SK-N-SH treated with all-trans-retinoic acid at 6 μM for 48 hours (cell line): Measurements from ENCODE around the gene PACSIN2.
"Not testable (repeated sequence)": the region's sequence is repeated elsewhere in the genome, so short reads cannot be mapped to it uniquely, and the experiment has no call there.

Experiments used
- ARNTL ChIP-seq: fragments of 450-650 bp; formaldehyde crosslinking; IDR thresholded peaks from 2 replicates; pipeline ENCODE4 v1.5.0; 2020; ENCODE audit warnings: low read depth, mild to moderate bottlenecking, moderate library complexity, borderline replicate concordance
- BACH2 ChIP-seq: fragments of 250-450 bp; sonication (Bioruptor Pico); IDR thresholded peaks from 2 replicates; pipeline ENCODE4 v1.9.0; 2021; ENCODE audit warnings: mild to moderate bottlenecking, borderline replicate concordance
- CREB5 ChIP-seq: fragments of 250-450 bp; sonication (Bioruptor Pico); IDR thresholded peaks from 2 replicates; pipeline ENCODE4 v1.5.1; 2020; ENCODE audit warnings: low read depth, mild to moderate bottlenecking, moderate library complexity
- TSHZ2 ChIP-seq: fragments of 250-450 bp; sonication (Bioruptor Pico); IDR thresholded peaks from 2 replicates; pipeline ENCODE4 v1.5.0; 2020; ENCODE audit warnings: mild to moderate bottlenecking, moderate library complexity
- TF ChIP-seq, protein P1 (sequence below): fragments of 250-450 bp; sonication (Bioruptor Pico); IDR thresholded peaks from 2 replicates; pipeline ENCODE4 v1.5.1; 2021; ENCODE audit warnings: mild to moderate bottlenecking, moderate library complexity
- TF ChIP-seq, protein P2 (sequence below): fragments of 250-450 bp; sonication (Bioruptor Pico); IDR thresholded peaks from 2 replicates; pipeline ENCODE4 v1.8.0; 2020; ENCODE audit warnings: mild to moderate bottlenecking, moderate library complexity, borderline replicate concordance

DNA sequence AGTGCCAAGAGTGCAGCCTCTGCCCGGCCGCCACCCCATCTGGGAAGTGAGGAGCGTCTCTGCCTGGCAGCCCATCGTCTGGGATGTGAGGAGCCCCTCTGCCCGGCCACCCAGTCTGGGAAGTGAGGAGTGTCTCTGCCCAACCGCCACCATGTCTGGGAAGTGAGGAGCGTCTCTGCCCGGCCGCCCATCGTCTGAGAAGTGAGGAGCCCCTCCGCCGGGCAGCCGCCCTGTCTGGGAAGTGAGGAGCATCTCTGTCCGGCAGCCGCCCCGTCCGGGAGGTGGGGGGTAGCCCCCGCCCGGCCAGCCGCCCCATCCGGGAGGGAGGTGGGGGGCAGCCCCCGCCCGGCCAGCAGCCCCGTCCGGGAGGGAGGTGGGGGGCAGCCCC lies 43.5 kb downstream of the PACSIN2 start:
- TF ChIP-seq, protein P1, sequence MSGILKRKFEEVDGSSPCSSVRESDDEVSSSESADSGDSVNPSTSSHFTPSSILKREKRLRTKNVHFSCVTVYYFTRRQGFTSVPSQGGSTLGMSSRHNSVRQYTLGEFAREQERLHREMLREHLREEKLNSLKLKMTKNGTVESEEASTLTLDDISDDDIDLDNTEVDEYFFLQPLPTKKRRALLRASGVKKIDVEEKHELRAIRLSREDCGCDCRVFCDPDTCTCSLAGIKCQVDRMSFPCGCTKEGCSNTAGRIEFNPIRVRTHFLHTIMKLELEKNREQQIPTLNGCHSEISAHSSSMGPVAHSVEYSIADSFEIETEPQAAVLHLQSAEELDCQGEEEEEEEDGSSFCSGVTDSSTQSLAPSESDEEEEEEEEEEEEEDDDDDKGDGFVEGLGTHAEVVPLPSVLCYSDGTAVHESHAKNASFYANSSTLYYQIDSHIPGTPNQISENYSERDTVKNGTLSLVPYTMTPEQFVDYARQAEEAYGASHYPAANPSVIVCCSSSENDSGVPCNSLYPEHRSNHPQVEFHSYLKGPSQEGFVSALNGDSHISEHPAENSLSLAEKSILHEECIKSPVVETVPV = not testable (repeated sequence)
- TF ChIP-seq TSHZ2; CREB5; BACH2 (CRISPR knock-in tag); ARNTL (CRISPR knock-in tag): not testable (repeated sequence)
- TF ChIP-seq, protein P2, sequence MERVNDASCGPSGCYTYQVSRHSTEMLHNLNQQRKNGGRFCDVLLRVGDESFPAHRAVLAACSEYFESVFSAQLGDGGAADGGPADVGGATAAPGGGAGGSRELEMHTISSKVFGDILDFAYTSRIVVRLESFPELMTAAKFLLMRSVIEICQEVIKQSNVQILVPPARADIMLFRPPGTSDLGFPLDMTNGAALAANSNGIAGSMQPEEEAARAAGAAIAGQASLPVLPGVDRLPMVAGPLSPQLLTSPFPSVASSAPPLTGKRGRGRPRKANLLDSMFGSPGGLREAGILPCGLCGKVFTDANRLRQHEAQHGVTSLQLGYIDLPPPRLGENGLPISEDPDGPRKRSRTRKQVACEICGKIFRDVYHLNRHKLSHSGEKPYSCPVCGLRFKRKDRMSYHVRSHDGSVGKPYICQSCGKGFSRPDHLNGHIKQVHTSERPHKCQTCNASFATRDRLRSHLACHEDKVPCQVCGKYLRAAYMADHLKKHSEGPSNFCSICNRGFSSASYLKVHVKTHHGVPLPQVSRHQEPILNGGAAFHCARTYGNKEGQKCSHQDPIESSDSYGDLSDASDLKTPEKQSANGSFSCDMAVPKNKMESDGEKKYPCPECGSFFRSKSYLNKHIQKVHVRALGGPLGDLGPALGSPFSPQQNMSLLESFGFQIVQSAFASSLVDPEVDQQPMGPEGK (CRISPR knock-in tag) = not testable (repeated sequence)
